Panc1 (cell line): ENCODE data around the gene NADSYN1. TPM values are rescaled to one million over a fixed set of nuclear protein-coding genes. Genes with fewer than 3 reads are reported as not detected.

Experiments
- ATAC-seq: fragments of 200-7000 bp; cut with Tn5 transposase; 2 replicates; pipeline ENCODE4 v1.9.1; 2020; ENCODE audit warnings: mild to moderate bottlenecking, moderate library complexity
- BruUV-seq: library from RNA; stranded (reverse); fragments of 400-500 nt; replicated peaks from 2 replicates; lab custom pipeline; 2021; lab: Mats Ljungman, UMichigan
- CTCF ChIA-PET: fragments of 300-600 bp; sonication (Branson Sonifier 250); formaldehyde crosslinking; loops from one replicate; lab custom pipeline; 2022; ENCODE audit warnings: antibody characterized with exemption; lab: Charles Lee
- POLR2A ChIA-PET: fragments of 300-600 bp; sonication (Branson Sonifier 250); formaldehyde crosslinking; loops from one replicate; lab custom pipeline; 2022; ENCODE audit warnings: antibody characterized with exemption; lab: Charles Lee
- DNase-seq: peaks from one replicate; pipeline ENCODE4 v3.0.0-alpha.2; 2010; ENCODE audit warnings: low read depth, low spot score
- H3K27ac ChIP-seq: 2 replicates; pipeline ENCODE4 v1.5.1; 2011; ENCODE audit warnings: mild to moderate bottlenecking, low read length, inconsistent platforms
- H3K27me3 ChIP-seq: fragments of 200-500 bp; sonication (Bioruptor generic); 2 replicates; pipeline ENCODE4 v1.6.0; 2014; ENCODE audit warnings: low read length, inconsistent platforms; ENCODE audit not compliant: control insufficient read depth, insufficient read depth
- H3K36me3 ChIP-seq: fragments of 200-500 bp; sonication (Bioruptor generic); 2 replicates; pipeline ENCODE4 v1.5.1; 2014; ENCODE audit warnings: inconsistent platforms, mild to moderate bottlenecking, low read length, moderate library complexity; ENCODE audit not compliant: control insufficient read depth, insufficient read depth
- H3K4me1 ChIP-seq: 2 replicates; pipeline ENCODE4 v1.5.1; 2011; ENCODE audit warnings: inconsistent platforms, mild to moderate bottlenecking, low read length, moderate library complexity; ENCODE audit not compliant: control insufficient read depth, insufficient read depth
- H3K4me3 ChIP-seq, 2 experiments: 2 replicates each; pipeline ENCODE4 v1.5.1; 2011 to 2012; ENCODE audit warnings: low read depth in 2 of 2, low read length in 2 of 2, mild to moderate bottlenecking in 2 of 2, inconsistent platforms in 1 of 2, moderate library complexity in 1 of 2
- H3K9me3 ChIP-seq: fragments of 200-500 bp; sonication (Bioruptor generic); 2 replicates; pipeline ENCODE4 v1.5.1; 2014; ENCODE audit warnings: low read depth, mild to moderate bottlenecking, inconsistent platforms, low read length, moderate library complexity; ENCODE audit not compliant: control insufficient read depth, insufficient read depth
- CTCF ChIP-seq: fragments of 450-650 bp; IDR thresholded peaks from 2 replicates; pipeline ENCODE4 v1.5.1; 2017; ENCODE audit warnings: mild to moderate bottlenecking
- POLR2AphosphoS5 ChIP-seq: IDR thresholded peaks from 2 replicates; pipeline ENCODE4 v1.6.1; 2012; ENCODE audit warnings: mild to moderate bottlenecking, low read depth, low read length, moderate library complexity
- REST ChIP-seq, 2 experiments: IDR thresholded peaks; 2 replicates each; pipeline ENCODE4 v1.6.1; 2011 to 2012; ENCODE audit warnings: low read depth in 2 of 2, control low read depth in 1 of 2, low read length in 1 of 2, mild to moderate bottlenecking in 1 of 2, moderate library complexity in 1 of 2; ENCODE audit not compliant: insufficient read depth in 1 of 2
- SIN3A ChIP-seq: IDR thresholded peaks from 2 replicates; pipeline ENCODE4 v1.6.1; 2012; ENCODE audit warnings: low read depth, mild to moderate bottlenecking, low read length, moderate library complexity, borderline replicate concordance; ENCODE audit not compliant: insufficient read depth
- TCF7L2 ChIP-seq: IDR thresholded peaks from 2 replicates; pipeline ENCODE4 v1.6.1; 2011; ENCODE audit warnings: mild to moderate bottlenecking, low read depth, low read length, inconsistent platforms
- in situ Hi-C: cut with HindIII; loops from 2 replicates; pipeline ENCODE4 v1.10.0; 2016; ENCODE audit warnings: low sequenced_read_pairs, low pct_unique_long_range_greater_than_20kb
- intact Hi-C: fragments of 100-400 bp; cut with micrococcal nuclease; formaldehyde crosslinking; loops from one replicate; pipeline ENCODE4 v1.10.0; 2022; ENCODE audit not compliant: unreplicated experiment
- total RNA-seq: library from RNA; stranded (reverse); gene quantifications from one replicate; pipeline ENCODE4 v1.2.1, GENCODE V29; 2021; ENCODE audit not compliant: unreplicated experiment

The NADSYN1 gene
- total RNA-seq, 1 experiment from 2014 or later, result 76.1 TPM

GRCh38 chr11:71450507-71450906, 2.5 kb upstream of the NADSYN1 start:
- H3K9me3 ChIP-seq, result peaks cover 7% of the 10 kb centered on the region; the same call in 1 of the 2 replicates
- no peak for ATAC-seq
- POLR2A ChIA-PET, result no interaction called here
- H3K4me1 ChIP-seq, result peaks cover 28% of the 10 kb centered on the region
- no TSS peak for BruUV-seq
- intact Hi-C loops (no loop called here), in situ Hi-C loops (no loop called here)
- no peak overlapping the region for H3K4me3 ChIP-seq
- TF ChIP-seq SIN3A (no peak), CTCF (no peak), POLR2AphosphoS5 (no peak), REST (IDR thresholded peaks at IDR 0.05; ENCODE audit: insufficient read depth in 1 of 2, low read depth in 2 of 2, low read length in 1 of 2) (no peak), TCF7L2 (no peak)
- peaks cover 2% of the 10 kb centered on the region; the same call in 1 of the 2 replicates for H3K36me3 ChIP-seq
- H3K27me3 ChIP-seq, result no peaks in the 10 kb centered on the region
- DNase-seq, result no peak
- peak overlapping the region; percentile 5; the same call in 1 of the 2 replicates for H3K27ac ChIP-seq
- CTCF ChIA-PET, result no interaction called here

- POLR2A ChIA-PET, result no interaction called here
- intact Hi-C loops (no loop called here), in situ Hi-C loops (no loop called here)
- Histone ChIP-seq H3K27ac (peak overlapping the region; percentile 0; the same call in 1 of the 2 replicates), H3K36me3 (peaks cover 2% of the 10 kb centered on the region), H3K4me3 (no peak overlapping the region), H3K4me1 (peaks cover 28% of the 10 kb centered on the region), H3K27me3 (no peaks in the 10 kb centered on the region), H3K9me3 (peaks cover 6% of the 10 kb centered on the region; the same call in 1 of the 2 replicates)
- BruUV-seq, result no TSS peak
- ATAC-seq (no peak), DNase-seq (no peak)
- CTCF ChIA-PET, result no interaction called here
- TF ChIP-seq SIN3A (no peak), REST (IDR thresholded peaks at IDR 0.05; ENCODE audit: insufficient read depth in 1 of 2, low read depth in 2 of 2, low read length in 1 of 2) (no peak), CTCF (no peak)
Observed at GRCh38 chr11:71450939-71451338, 2.1 kb upstream of the NADSYN1 start.
